ENCODE data around the gene TAF6. TPM values are rescaled to one million over a fixed set of nuclear protein-coding genes. Genes with fewer than 3 reads are reported as not detected.

Gene TAF6
- polyA plus RNA-seq, 2 of the 4 experiments (the other 2 are of a cell fraction) = 36.2 to 57.0 TPM

GRCh38 chr7:100142461-100142860 is 23.3 kb upstream of the TAF6 start:
- CTCF ChIA-PET = interaction anchor here (0.8 to 23.1 kb wide), 2 partner anchors 8 to 76 kb away, joined by 3 to 245 read pairs; no protein-coding TSS in a partner anchor
- no peak; a peak in 1 of 6 replicates for ATAC-seq
- POLR2A ChIA-PET = no interaction called here
- Histone ChIP-seq H3K4me2 (no peak overlapping the region), H3K4me1 (no peaks in the 10 kb centered on the region), H3K4me3 (no peak overlapping the region), H3K27ac (no peak overlapping the region), H3K9me3 (no peaks in the 10 kb centered on the region)
- DNase-seq (ENCODE audit: low read depth in 1 of 2, low spot score in 1 of 2) = no peak
- no peak for TF ChIP-seq CHD2 (IDR thresholded peaks at IDR 0.05; ENCODE audit: low read length, partially characterized antibody)
- no peak for TF ChIP-seq SREBF2 (IDR thresholded peaks at IDR 0.05)
- TF ChIP-seq ELK1 (IDR thresholded peaks at IDR 0.05; ENCODE audit: low read depth, low read length) = no peak
- TF ChIP-seq MAZ (IDR thresholded peaks at IDR 0.05; ENCODE audit: borderline replicate concordance, low read depth, low read length) = no peak
- no peak for TF ChIP-seq HDAC2 (IDR thresholded peaks at IDR 0.05)
- no peak for TF ChIP-seq RCOR1 (IDR thresholded peaks at IDR 0.05; ENCODE audit: low read depth, low read length)
- no peak for TF ChIP-seq TP53 (CRISPR knock-in tag; IDR thresholded peaks at IDR 0.05)
- TF ChIP-seq TFCP2L1 (CRISPR knock-in tag; IDR thresholded peaks at IDR 0.05) = no peak
- TF ChIP-seq RFX5 (IDR thresholded peaks at IDR 0.05) = no peak
- no peak for TF ChIP-seq ESRRA (IDR thresholded peaks at IDR 0.05; ENCODE audit: borderline replicate concordance, low read length)
- TF ChIP-seq, protein P1, sequence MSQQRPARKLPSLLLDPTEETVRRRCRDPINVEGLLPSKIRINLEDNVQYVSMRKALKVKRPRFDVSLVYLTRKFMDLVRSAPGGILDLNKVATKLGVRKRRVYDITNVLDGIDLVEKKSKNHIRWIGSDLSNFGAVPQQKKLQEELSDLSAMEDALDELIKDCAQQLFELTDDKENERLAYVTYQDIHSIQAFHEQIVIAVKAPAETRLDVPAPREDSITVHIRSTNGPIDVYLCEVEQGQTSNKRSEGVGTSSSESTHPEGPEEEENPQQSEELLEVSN (IDR thresholded peaks at IDR 0.05; ENCODE audit: borderline replicate concordance, low read depth) = no peak
- TF ChIP-seq PBX3 (IDR thresholded peaks at IDR 0.05) = no peak
- TF ChIP-seq NR3C1 (IDR thresholded peaks at IDR 0.05) = no peak
- no peak for TF ChIP-seq EHF (CRISPR knock-in tag; IDR thresholded peaks at IDR 0.05)
- no peak for TF ChIP-seq POLR2AphosphoS2 (conservative IDR thresholded peaks at IDR 0.05; ENCODE audit: low read length)
- FAIRE-seq = no peak
- WGBS (ENCODE audit: missing lambda C conversion rate) = 62% methylated on average over 3 of the region's 3 CpGs

DNA sequence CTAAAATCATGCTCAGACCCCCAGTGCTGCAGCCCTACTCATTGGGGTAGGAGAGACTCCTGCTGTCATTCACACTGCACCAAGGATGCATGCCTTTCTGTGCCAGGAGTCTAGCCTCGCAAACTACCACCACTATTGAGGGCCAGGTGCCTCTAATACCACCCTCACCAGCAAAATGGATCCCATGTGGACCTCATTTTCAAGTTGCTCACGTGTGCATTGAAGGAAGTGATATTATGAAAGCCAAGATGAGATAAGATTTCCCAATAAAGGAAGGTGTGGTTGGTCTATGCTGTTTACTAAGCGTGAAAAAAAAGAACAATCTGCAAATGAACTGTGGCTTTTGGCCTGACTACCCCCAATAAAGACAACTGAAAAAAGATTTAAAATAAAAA is 22.4 kb upstream of the TAF6 start:
- no peak for FAIRE-seq
- ChIA-PET CTCF (interaction anchor here (0.7 to 23.1 kb wide), 2 partner anchors 7 to 10 kb away, joined by 3 to 245 read pairs; no protein-coding TSS in a partner anchor), POLR2A (no interaction called here)
- DNase-seq (ENCODE audit: low read depth in 1 of 2, low spot score in 1 of 2) = no peak
- TF ChIP-seq CBX8 (IDR thresholded peaks at IDR 0.05) (no peak), FOSL2 (IDR thresholded peaks at IDR 0.05) (no peak), FOSL2 (CRISPR knock-in tag; IDR thresholded peaks at IDR 0.05) (no peak), EHMT2 (IDR thresholded peaks at IDR 0.05; ENCODE audit: low read depth) (no peak), MAZ (IDR thresholded peaks at IDR 0.05; ENCODE audit: borderline replicate concordance, low read depth, low read length) (no peak), HDAC2 (IDR thresholded peaks at IDR 0.05) (no peak), ZSCAN20 (CRISPR knock-in tag; IDR thresholded peaks at IDR 0.05) (no peak), EP300 (IDR thresholded peaks at IDR 0.05) (no peak), JUNB (IDR thresholded peaks at IDR 0.05) (no peak), JUN (IDR thresholded peaks at IDR 0.05) (no peak), BCL3 (IDR thresholded peaks at IDR 0.05) (no peak), NR3C1 (IDR thresholded peaks at IDR 0.05) (no peak), NFE2L2 (conservative IDR thresholded peaks at IDR 0.05; ENCODE audit: low read length) (no peak), RAD21 (conservative IDR thresholded peaks at IDR 0.05 in 1 of 2, IDR thresholded peaks at IDR 0.05 in 1 of 2) (no peak)
- H3K4me3 ChIP-seq = no peak overlapping the region
- H3K4me2 ChIP-seq = no peak overlapping the region
- ATAC-seq = no peak
- no peaks in the 10 kb centered on the region for H3K9me3 ChIP-seq
- H3K4me1 ChIP-seq = no peaks in the 10 kb centered on the region
- no peak overlapping the region for H3K27ac ChIP-seq
- 68% methylated on average over 3 of the region's 3 CpGs for WGBS (ENCODE audit: missing lambda C conversion rate)
